ENCODE measurements around the gene CLEC2D.

DNA sequence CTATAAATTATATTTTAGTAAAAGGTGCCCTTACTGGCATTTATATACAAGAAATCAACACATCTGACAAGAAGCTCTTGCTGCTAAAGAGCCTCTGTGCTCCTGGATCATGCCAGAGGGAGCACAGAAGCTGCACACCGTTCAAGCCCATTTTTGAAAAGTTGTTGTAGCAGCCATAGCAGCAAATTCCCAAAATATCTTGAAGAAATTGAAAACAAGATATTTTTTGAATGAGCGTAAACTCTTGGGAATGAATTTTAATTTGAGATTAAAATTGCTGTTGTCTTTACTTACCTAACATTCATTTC lies 540 bp upstream of the CLEC2D start:
- TF ChIP-seq, protein P1, sequence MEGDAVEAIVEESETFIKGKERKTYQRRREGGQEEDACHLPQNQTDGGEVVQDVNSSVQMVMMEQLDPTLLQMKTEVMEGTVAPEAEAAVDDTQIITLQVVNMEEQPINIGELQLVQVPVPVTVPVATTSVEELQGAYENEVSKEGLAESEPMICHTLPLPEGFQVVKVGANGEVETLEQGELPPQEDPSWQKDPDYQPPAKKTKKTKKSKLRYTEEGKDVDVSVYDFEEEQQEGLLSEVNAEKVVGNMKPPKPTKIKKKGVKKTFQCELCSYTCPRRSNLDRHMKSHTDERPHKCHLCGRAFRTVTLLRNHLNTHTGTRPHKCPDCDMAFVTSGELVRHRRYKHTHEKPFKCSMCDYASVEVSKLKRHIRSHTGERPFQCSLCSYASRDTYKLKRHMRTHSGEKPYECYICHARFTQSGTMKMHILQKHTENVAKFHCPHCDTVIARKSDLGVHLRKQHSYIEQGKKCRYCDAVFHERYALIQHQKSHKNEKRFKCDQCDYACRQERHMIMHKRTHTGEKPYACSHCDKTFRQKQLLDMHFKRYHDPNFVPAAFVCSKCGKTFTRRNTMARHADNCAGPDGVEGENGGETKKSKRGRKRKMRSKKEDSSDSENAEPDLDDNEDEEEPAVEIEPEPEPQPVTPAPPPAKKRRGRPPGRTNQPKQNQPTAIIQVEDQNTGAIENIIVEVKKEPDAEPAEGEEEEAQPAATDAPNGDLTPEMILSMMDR (conservative IDR thresholded peaks at IDR 0.05) = no peak
- no peak for TF ChIP-seq EZH2 (IDR thresholded peaks at IDR 0.05; ENCODE audit: low read depth)

All from PC-9 (cell line).